ENCODE measurements around the gene SPART.
"Not testable (repeated sequence)": the region's sequence is repeated elsewhere in the genome, so short reads cannot be mapped to it uniquely, and the experiment has no call there.

SPART gene

GRCh38 chr13:36353001-36353400 is 6.8 kb upstream of the SPART start:
- DNase-seq, result no peak

GRCh38 chr13:36352350-36352749 is 6.2 kb upstream of the SPART start:
- no peak for DNase-seq

- DNase-seq, result no peak
Measured at GRCh38 chr13:36347531-36348210, 1.5 kb upstream of the SPART start.

GRCh38 chr13:36345438-36346221 is 564 bp downstream of the SPART start:
- DNase-seq, result no peak

GRCh38 chr13:36344886-36345437 is 1.2 kb downstream of the SPART start:
- DNase-seq, result no peak

GRCh38 chr13:36344173-36344572 is 2.0 kb downstream of the SPART start:
- no peak for DNase-seq

- no peak for DNase-seq
Measured at GRCh38 chr13:36343766-36344165, 2.4 kb downstream of the SPART start.

- DNase-seq, result no peak
Measured at GRCh38 chr13:36342715-36343114, 3.5 kb downstream of the SPART start.

GRCh38 chr13:36341718-36342117 is 4.5 kb downstream of the SPART start:
- no peak for DNase-seq

- DNase-seq, result no peak
Measured at GRCh38 chr13:36339600-36340155, 6.5 kb downstream of the SPART start.

GRCh38 chr13:36337938-36338641 is 8.1 kb downstream of the SPART start:
- no peak for DNase-seq

- no peak for DNase-seq
Measured at GRCh38 chr13:36332986-36333385, 13.2 kb downstream of the SPART start.

GRCh38 chr13:36332255-36332654 is 13.9 kb downstream of the SPART start:
- DNase-seq, result not testable (repeated sequence)

GRCh38 chr13:36331280-36331679 is 14.9 kb downstream of the SPART start:
- no peak for DNase-seq

GRCh38 chr13:36329361-36329760 is 16.8 kb downstream of the SPART start:
- DNase-seq, result no peak

GRCh38 chr13:36328821-36329220 is 17.4 kb downstream of the SPART start:
- DNase-seq, result no peak

GRCh38 chr13:36325912-36326311 is 20.3 kb downstream of the SPART start:
- no peak for DNase-seq

GRCh38 chr13:36324881-36325280 is 21.3 kb downstream of the SPART start:
- DNase-seq, result not testable (repeated sequence)

GRCh38 chr13:36323951-36324566 is 22.1 kb downstream of the SPART start:
- DNase-seq, result no peak

- DNase-seq, result no peak
Measured at GRCh38 chr13:36323408-36323807, 22.8 kb downstream of the SPART start.

- DNase-seq, result not testable (repeated sequence)
Measured at GRCh38 chr13:36319793-36320192, 26.4 kb downstream of the SPART start.
